ENCODE data around the gene SERPINA3.

SERPINA3 gene

DNA sequence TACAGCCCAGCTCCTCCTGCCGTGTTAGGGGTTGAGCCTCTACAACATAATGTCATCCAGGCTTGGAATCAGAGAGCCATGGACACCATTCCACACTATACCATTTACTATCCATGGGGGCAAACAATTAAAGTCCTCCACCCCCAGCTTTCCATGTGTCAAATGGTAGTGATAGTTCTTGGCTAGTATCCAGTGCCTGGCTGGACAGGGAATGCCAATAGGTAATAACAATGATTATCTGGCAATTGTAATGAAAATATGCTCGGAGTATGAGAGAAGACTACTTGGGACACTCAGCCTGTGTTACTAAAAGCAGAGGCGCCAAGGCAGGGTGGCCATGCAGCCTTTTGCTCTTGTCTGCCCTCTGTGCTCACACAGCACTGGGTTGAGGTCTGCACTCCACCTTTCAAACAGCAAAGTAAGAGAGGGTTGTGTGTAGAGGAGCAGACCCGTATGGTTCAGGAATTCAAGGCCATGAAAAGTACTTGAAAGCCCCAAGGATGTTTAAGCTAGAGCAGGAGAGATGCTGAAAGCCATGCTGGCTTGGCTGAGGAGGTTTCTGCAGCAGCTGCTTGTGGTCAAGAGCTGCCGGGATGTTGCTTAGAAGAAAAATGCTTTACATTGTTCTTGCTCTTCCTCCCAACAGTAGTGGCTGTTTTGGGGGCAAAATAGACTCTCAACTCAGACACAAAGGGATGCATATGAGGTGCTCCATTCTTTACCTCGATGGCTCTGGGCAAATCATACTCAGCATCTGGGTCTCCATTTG lies 10.6 kb downstream of the SERPINA3 start:
- Histone ChIP-seq H4K20me1 (ENCODE audit: insufficient read depth, low read length) (no peaks in the 10 kb centered on the region), H3K4me3 (ENCODE audit: low read length) (no peak overlapping the region), H3K79me2 (ENCODE audit: low read length) (no peaks in the 10 kb centered on the region), H3K27ac (ENCODE audit: low read length) (no peak overlapping the region), H3K9ac (ENCODE audit: low read length) (no peak overlapping the region), H3K36me3 (replicated peaks; ENCODE audit: low read depth, low read length) (no peaks in the 10 kb centered on the region), H3K27me3 (ENCODE audit: low read depth, low read length) (peaks cover 17% of the 10 kb centered on the region; the same call in 1 of the 2 replicates), H2AFZ (ENCODE audit: low read depth, low read length) (no peak overlapping the region), H3K4me2 (ENCODE audit: low read length) (no peak overlapping the region), H3K4me1 (ENCODE audit: low read length) (no peaks in the 10 kb centered on the region), H3K9me3 (ENCODE audit: insufficient read depth, low read length) (peaks cover 5% of the 10 kb centered on the region; the same call in 1 of the 2 replicates)
- TF ChIP-seq CTCF (IDR thresholded peaks at IDR 0.05; ENCODE audit: low read depth, low read length) (no peak), EZH2phosphoT487 (IDR thresholded peaks at IDR 0.05; ENCODE audit: low read depth) (no peak)

DNA sequence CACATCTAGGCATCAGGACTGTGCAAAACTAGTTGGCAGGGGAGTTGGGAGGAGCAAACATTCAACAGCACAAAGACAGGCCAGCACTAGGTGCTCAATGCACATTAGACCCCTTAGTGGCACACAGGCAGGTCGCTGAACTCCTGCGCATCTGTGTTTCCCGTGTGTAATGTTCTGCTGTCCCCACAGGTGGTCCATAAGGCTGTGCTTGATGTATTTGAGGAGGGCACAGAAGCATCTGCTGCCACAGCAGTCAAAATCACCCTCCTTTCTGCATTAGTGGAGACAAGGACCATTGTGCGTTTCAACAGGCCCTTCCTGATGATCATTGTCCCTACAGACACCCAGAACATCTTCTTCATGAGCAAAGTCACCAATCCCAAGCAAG lies 11.2 kb downstream of the SERPINA3 start:
- Histone ChIP-seq H3K79me2 (ENCODE audit: low read length) (no peaks in the 10 kb centered on the region), H3K36me3 (replicated peaks; ENCODE audit: low read depth, low read length) (no peaks in the 10 kb centered on the region), H3K9me3 (ENCODE audit: insufficient read depth, low read length) (no peaks in the 10 kb centered on the region), H3K4me1 (ENCODE audit: low read length) (no peaks in the 10 kb centered on the region), H3K4me2 (ENCODE audit: low read length) (no peak overlapping the region), H3K4me3 (ENCODE audit: low read length) (no peak overlapping the region), H3K9ac (ENCODE audit: low read length) (no peak overlapping the region), H2AFZ (ENCODE audit: low read depth, low read length) (no peak overlapping the region), H3K27me3 (ENCODE audit: low read depth, low read length) (peaks cover 22% of the 10 kb centered on the region; the same call in 1 of the 2 replicates), H4K20me1 (ENCODE audit: insufficient read depth, low read length) (no peaks in the 10 kb centered on the region), H3K27ac (ENCODE audit: low read length) (no peak overlapping the region)
- TF ChIP-seq EZH2phosphoT487 (IDR thresholded peaks at IDR 0.05; ENCODE audit: low read depth), result no peak
- no peak for TF ChIP-seq CTCF (IDR thresholded peaks at IDR 0.05; ENCODE audit: low read depth, low read length)

- no peaks in the 10 kb centered on the region for H3K9me3 ChIP-seq (ENCODE audit: insufficient read depth, low read length)
Observed at GRCh38 chr14:94623856-94624499, 11.8 kb downstream of the SERPINA3 start.

More at GRCh38 chr14:94623856-94624499, 11.8 kb downstream of the SERPINA3 start:
- Histone ChIP-seq H3K4me2 (ENCODE audit: low read length) (no peak overlapping the region), H3K9ac (ENCODE audit: low read length) (no peak overlapping the region), H3K79me2 (ENCODE audit: low read length) (no peaks in the 10 kb centered on the region), H4K20me1 (ENCODE audit: insufficient read depth, low read length) (no peaks in the 10 kb centered on the region), H3K27me3 (ENCODE audit: low read depth, low read length) (peaks cover 27% of the 10 kb centered on the region; the same call in 1 of the 2 replicates), H2AFZ (ENCODE audit: low read depth, low read length) (no peak overlapping the region), H3K36me3 (replicated peaks; ENCODE audit: low read depth, low read length) (no peaks in the 10 kb centered on the region), H3K4me3 (ENCODE audit: low read length) (no peak overlapping the region), H3K4me1 (ENCODE audit: low read length) (no peaks in the 10 kb centered on the region), H3K27ac (ENCODE audit: low read length) (no peak overlapping the region)
- TF ChIP-seq CTCF (IDR thresholded peaks at IDR 0.05; ENCODE audit: low read depth, low read length) (no peak), EZH2phosphoT487 (IDR thresholded peaks at IDR 0.05; ENCODE audit: low read depth) (no peak)

Data from OCI-LY3 (cell line).